ENCODE results near the gene PHOSPHO1.

Gene PHOSPHO1

GRCh38 chr17:49217651-49218413, 12.8 kb downstream of the PHOSPHO1 start:
- no peak for DNase-seq

DNA sequence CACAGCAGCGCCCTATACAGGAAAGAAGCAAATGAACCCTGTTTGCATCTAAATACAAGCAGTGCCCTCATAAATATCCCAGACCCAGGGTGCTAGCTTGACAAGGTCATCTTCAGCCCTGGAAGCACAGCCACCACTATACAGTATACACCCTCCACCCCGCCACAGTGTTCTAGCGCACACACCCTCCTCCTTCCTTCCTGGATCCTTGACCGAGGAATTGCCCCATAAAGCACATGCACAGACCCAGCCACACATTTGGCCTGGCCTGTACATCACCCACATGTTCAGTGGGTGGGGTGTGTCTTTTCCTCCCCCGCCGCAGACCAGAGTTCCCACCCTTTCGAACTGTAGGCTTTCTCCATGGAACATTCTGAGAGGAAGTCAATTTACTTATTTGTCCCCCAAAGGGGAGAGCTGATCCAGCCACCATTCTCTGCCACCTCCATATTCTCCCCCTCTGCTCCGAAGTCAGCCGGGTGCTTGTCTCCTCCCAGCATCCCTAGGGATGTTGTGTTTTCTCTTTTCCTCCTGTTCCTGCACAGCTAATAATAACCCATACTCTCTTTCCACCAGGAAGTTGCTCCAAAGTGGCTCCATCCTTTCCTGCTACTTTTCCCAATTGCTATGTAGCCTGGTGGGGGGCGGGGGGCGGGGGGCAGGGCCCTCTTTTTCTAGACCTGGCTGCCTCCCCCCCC, 13.5 kb downstream of the PHOSPHO1 start:
- no peak for DNase-seq

DNA sequence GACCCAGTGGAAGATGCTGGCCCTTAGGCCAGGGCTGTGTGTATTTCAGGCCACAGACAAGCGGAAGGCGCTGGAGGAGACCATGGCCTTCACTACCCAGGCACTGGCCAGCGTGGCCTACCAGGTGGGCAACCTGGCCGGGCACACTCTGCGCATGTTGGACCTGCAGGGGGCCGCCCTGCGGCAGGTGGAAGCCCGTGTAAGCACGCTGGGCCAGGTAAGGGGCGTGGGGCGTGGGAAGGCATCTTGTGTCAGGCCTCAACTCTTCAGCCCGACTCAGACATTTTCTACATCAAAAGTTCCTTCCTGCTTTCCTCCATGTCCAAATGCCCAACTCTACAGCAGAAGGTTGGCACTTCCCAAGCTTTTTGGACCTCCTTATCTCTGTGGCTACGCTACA, 14.1 kb downstream of the PHOSPHO1 start:
- DNase-seq: no peak

- no peak for DNase-seq
Measured at GRCh38 chr17:49214676-49215360, 15.8 kb downstream of the PHOSPHO1 start.

DNA sequence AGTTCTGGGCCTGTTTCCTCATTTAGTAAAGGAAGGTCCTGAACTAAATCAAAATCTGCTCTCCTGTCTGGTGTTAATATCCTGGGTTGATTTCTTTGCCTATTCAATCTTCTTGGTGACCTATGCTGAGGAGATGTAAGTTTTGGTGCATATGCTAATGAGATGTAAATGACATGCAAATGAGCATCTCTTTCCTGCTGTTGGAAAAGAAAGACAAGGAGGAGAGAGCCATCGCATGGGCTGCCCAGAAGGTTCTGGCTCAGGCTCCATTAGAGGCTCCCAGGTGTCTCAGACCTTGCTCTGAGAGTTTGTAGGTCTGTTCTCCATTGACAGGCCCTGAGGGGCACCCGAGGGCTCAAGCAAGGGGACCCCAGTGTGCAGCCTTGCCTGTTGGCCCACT, 16.7 kb downstream of the PHOSPHO1 start:
- no peak for DNase-seq

GRCh38 chr17:49213399-49213798, 17.2 kb downstream of the PHOSPHO1 start:
- DNase-seq: no peak

DNA sequence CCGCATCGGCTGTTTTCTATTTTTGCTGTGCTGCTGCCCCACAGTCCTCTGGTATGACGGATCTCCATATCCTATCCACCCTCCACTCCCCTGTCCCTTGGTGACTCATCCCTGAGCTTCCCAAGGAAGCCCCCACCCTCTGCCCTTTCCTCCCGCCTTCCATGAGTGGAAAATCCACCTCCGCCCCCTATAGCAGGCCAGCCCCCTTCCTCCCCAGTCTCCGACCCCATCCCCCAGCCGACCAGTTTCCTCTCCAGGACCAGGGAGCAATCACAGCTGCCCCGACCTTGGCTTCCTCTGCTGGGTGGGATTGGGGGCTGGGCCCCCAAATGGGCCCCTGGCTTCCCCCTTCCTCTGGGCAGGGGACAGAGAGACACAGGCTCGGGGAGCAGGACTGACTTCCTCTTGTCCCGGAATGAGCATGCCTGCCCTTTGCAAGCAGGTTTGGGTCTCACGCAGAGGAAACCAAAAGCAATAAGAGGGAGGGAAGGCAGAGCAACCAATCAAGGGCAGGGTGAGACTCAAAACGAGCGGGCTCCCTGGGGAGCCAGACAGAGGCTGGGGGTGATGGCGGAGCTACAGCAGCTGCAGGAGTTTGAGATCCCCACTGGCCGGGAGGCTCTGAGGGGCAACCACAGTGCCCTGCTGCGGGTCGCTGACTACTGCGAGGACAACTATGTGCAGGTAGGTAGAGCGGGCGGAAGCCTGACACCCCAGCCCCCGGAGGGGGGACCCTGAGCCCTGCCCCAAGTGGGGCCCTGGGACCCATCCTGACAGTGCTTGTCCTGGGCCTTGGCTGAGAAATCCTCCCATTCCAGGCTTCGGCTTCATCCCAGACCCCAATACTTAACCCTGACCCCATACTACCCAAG, 20.2 kb downstream of the PHOSPHO1 start, which contains the start of the genes ABI3 and GNGT2:
Gene ABI3, plus strand, starts transcription at position 550 of the 872 bp plus-strand sequence. Its CDS starts 18 bp downstream, at position 568.
Gene GNGT2, minus strand, starts transcription at position 417 of the 872 bp plus-strand sequence. CDS start 3,152 bp downstream, outside the sequence.
- DNase-seq: no peak

DNA sequence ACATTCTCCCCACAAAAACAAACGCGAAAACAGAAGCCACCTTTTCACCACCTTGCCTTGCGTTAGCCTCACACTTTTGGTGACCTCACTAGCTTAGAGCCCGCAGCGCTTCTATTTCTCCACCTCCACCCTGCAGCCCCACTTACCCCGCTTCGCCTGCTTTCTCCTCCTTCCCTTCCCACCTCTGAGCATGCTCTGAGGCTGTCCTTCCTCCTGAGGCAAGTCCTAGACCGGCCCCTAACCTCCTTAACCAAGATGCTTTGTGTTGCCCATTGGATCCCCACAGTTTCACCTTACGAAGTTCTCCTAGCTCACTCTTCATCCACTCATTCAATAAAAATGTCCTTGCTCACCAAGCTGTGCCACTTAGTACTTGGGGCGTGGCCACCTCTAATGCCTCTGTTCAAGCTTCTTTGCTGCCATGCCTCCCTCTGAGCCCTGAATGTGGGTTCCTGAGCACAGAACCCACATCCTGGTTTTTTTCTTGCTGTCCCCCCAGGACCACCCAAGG, 21.5 kb downstream of the PHOSPHO1 start:
- no peak for DNase-seq

DNA sequence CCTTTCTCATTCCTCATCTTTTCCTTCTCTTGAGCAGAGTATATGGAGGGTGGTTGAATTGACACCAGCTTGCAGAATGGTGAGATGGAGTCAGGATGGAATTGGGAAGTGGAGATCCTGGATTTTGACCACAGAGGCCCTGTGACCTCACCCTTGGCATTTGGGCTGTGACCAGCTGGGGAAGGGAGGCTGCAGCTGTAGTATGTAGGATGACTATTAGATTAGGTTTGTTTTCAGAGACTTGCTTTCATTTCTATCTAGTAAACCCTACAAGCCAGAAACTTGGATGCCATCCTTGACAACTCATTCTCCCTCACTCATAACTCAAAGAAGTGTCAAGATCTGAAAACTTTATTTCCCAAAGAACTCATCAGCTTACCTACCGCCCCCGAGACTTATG, 26.1 kb downstream of the PHOSPHO1 start:
- DNase-seq: no peak

GRCh38 chr17:49203796-49204195, 26.8 kb downstream of the PHOSPHO1 start:
- DNase-seq: no peak

DNA sequence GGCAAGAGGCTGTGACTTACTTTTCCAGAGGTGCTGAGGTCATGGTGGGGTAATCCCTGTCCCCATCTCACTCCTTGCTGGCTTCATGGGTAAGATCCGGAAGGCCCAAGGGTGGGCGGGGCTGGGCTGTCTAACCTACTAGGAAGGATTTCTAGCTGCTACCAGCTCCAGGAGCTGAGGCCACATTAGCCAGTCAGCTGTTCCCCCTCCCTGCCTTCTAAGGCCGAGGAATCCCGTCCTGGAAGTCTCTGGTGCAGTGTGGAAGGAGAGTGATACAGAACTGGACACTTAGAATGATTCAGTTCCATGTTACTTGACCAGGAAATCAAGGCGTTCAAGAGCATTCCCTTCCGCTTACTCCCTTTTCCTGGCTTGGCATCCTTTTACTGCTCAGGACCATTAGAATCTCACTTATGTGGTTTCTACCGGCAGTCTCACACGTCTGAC, 29.1 kb downstream of the PHOSPHO1 start:
- DNase-seq: no peak

- DNase-seq: no peak
Measured at GRCh38 chr17:49200423-49201083, 30.0 kb downstream of the PHOSPHO1 start.

DNA sequence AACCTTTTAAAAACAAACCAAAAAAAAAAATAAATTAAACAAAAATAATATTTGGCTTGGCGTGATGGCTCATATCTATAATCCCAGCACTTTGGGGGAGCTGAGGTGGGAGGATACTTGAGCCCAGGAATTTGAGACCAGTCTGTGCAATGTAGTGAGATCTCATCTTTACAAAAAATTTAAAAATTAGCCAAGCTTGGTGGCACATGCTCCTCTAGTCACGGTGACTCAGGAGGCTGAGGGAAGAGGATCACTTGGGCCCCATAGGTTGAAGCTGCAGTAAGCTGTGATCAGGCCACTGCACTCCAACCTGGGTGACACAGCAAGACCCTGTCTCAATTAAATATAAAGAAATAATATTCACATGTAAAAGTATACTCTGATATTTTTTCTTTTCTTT, 32.4 kb downstream of the PHOSPHO1 start:
- no peak for DNase-seq

GRCh38 chr17:49197346-49197998, 33.1 kb downstream of the PHOSPHO1 start:
- no peak for DNase-seq

DNA sequence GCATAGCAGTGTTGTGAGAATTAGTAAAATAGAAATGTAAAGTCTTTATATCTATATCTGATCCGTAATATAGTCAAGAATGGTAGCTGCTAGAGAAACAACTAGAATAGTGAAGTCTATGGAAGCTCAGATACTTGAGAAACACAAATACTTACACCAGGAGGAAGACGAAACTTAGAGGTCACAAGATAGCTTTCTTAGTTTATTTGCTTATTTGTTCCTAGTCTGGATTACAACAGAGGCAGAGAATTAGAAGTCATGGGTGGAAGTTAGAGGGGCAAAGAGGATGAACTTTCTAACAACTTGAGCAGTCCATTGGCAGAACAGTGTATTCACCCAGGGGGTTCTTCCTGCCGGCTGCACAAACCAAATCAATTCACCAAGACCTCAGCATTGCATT, 34.1 kb downstream of the PHOSPHO1 start:
- DNase-seq: no peak

DNA sequence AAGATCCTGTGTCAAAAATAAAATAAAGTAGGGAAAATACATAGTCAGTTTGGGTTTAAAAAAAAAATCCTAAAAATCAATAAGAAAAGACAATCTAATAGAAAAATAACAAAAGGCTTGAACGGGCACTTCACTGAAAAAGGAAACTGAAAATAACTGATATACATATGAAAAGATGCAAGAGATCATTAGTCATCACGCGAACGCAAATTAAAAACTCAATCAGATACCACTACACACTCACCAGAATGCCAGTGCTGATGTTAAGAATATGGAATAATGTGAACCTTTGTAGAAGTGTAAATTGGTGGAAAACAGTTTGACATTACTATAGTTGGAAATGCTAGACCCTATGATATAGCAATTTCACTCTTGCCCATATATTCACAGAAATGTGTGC, 34.8 kb downstream of the PHOSPHO1 start:
- DNase-seq: no peak

- DNase-seq: no peak
Measured at GRCh38 chr17:49194297-49194607, 36.3 kb downstream of the PHOSPHO1 start.

- DNase-seq: peak; percentile 4 to 48
Measured at GRCh38 chr17:49193513-49194296, 36.9 kb downstream of the PHOSPHO1 start.

DNA sequence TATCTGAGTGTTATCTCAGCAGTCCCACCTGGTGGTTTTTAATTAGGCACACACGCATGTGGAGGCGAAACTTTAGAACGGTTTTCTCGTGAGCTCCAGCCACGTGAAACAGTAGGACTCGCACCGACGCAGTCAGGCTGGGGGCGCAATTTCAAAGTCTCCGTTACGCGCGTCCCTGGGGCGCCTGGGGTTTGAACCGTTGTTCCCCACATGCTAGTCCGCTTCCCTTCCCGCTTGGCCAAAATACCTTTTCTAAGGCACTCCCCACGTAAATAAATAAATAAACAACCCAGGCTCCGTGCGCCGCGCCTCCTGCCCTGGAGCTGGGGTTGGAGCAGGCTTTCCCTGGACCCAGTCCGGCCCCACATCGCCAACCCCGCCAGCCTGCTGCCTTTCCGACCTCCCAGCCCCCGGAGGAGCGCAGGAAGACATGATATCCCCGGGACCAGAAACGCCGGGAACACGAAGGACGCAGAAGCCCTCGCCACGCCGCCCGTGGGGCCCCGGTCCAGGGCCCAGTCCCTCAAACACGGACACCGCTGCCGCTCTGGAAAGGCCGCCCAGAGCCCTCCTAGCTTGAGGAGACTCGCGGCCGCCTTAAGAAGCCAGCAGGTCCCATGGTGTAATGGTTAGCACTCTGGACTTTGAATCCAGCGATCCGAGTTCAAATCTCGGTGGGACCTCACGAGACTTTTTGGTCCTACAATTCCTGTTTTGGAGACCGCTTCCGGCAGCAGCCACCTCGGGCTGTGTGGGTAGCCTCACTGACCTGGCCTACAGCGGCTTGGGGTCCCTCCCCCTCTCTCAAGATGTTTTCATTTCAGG, 38.5 kb downstream of the PHOSPHO1 start:
- peak; percentile 93 to 96 for DNase-seq
